Measurements from ENCODE around the gene MAFB. TPM values are rescaled to one million over a fixed set of nuclear protein-coding genes. Genes with fewer than 3 reads are reported as not detected.

MAFB gene
- total and polyA plus RNA-seq, 4 donors, result 7.7 to 161 (median 41.3) TPM

- H3K36me3 ChIP-seq (ENCODE audit: control insufficient read depth in 4 of 4, insufficient read depth in 4 of 4, low read length in 4 of 4), result peaks cover 0 to 6% (median 2%) of the 10 kb centered on the region in 4 donors
- DNase-seq (no peak), ATAC-seq (ENCODE audit: insufficient read depth, low FRiP score) (no peak)
- whole genome bisulfite sequencing, 2 donors, result 77 to 86% methylated on average over 13 of the region's 13 CpGs
- no peak overlapping the region for H3K9ac ChIP-seq (ENCODE audit: insufficient read depth in 1 of 2, low read length in 2 of 2)
- no peaks in the 10 kb centered on the region for H3K9me3 ChIP-seq (ENCODE audit: control insufficient read depth in 4 of 4, insufficient read depth in 3 of 4, low read length in 3 of 4)
- TF ChIP-seq CTCF (IDR thresholded peaks at IDR 0.05; ENCODE audit: control extremely low read depth, extremely low read depth), result no peak
- no peak overlapping the region for H3K4me3 ChIP-seq
- peaks cover 0 to 45% (median 13%) of the 10 kb centered on the region in 3 donors for H3K27me3 ChIP-seq (ENCODE audit: control insufficient read depth in 3 of 3, insufficient read depth in 3 of 3, low read length in 2 of 3)
- peaks cover 0 to 50% (median 8%) of the 10 kb centered on the region in 5 donors for H3K4me1 ChIP-seq (ENCODE audit: control insufficient read depth in 5 of 5, insufficient read depth in 5 of 5, low read length in 5 of 5)
- H3K27ac ChIP-seq (ENCODE audit: low read depth in 1 of 2, low read length in 1 of 2), result no peak overlapping the region
Measured at GRCh38 chr20:40681684-40682083, 7.4 kb downstream of the MAFB start.

- H3K36me3 ChIP-seq (ENCODE audit: control insufficient read depth in 4 of 4, insufficient read depth in 4 of 4, low read length in 4 of 4), result peaks cover 0 to 6% (median 2%) of the 10 kb centered on the region in 4 donors
- no peaks in the 10 kb centered on the region for H3K9me3 ChIP-seq (ENCODE audit: control insufficient read depth in 4 of 4, insufficient read depth in 3 of 4, low read length in 3 of 4)
- H3K9ac ChIP-seq (ENCODE audit: insufficient read depth in 1 of 2, low read length in 2 of 2), result no peak overlapping the region
- WGBS, 2 donors, result 74 to 78% methylated on average over 1 of the region's 1 CpG
- TF ChIP-seq CTCF (IDR thresholded peaks at IDR 0.05; ENCODE audit: control extremely low read depth, extremely low read depth), result no peak
- H3K27ac ChIP-seq (ENCODE audit: low read depth in 1 of 2, low read length in 1 of 2), result peak overlapping the region in 1 of 2 donors; percentile 52
- no peak for DNase-seq
- H3K4me3 ChIP-seq, result no peak overlapping the region
- ATAC-seq (ENCODE audit: insufficient read depth, low FRiP score), result no peak
- H3K27me3 ChIP-seq (ENCODE audit: control insufficient read depth in 3 of 3, insufficient read depth in 3 of 3, low read length in 2 of 3), result peaks cover 0 to 43% (median 13%) of the 10 kb centered on the region in 3 donors
- peaks cover 0 to 52% (median 8%) of the 10 kb centered on the region in 5 donors for H3K4me1 ChIP-seq (ENCODE audit: control insufficient read depth in 5 of 5, insufficient read depth in 5 of 5, low read length in 5 of 5)
Measured at GRCh38 chr20:40681165-40681564, 7.9 kb downstream of the MAFB start.

DNA sequence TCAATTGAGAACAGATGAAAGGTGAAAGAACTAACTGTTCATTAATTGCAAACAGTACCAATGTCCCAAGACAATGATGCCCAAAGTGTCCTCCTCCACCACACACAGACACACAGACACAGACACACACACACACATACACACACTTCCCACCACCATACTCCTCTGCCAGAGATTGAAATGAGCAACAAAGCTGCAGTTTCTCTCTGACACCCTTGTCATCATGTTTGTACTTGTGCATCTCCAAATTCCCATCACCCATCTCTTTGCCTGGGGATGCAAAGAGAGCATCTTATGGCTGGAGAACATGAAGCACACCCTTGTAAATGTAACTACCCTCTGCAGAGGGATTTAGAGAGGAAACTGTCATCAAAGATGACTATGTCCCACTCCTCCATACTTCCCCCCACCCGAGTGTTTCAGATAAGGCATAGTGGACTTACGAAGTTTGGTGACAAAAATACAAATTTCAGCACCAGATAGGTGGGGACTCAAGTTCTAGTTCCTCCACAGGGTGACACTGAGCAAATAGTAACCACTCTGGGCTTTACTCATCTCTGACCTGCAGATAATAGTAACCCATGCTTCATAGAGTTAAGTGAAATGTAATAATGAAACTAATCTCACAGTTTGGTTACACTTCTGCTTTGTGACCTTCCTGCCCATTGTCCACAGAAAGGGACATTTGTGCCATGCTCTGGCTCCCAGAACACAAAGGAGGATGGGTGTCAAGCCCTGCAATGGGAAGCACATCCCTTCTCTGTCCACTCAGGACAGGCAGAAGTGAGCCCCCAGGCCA lies 8.7 kb downstream of the MAFB start:
- no peak for TF ChIP-seq CTCF (IDR thresholded peaks at IDR 0.05; ENCODE audit: control extremely low read depth, extremely low read depth)
- peak overlapping the region in 1 of 2 donors; percentile 52 for H3K27ac ChIP-seq (ENCODE audit: low read depth in 1 of 2, low read length in 1 of 2)
- no peak overlapping the region for H3K4me3 ChIP-seq
- peak; percentile 55 to 89 (median 79) for DNase-seq
- H3K4me1 ChIP-seq (ENCODE audit: control insufficient read depth in 5 of 5, insufficient read depth in 5 of 5, low read length in 5 of 5), result peaks cover 0 to 50% (median 8%) of the 10 kb centered on the region in 5 donors
- ATAC-seq (ENCODE audit: insufficient read depth, low FRiP score), result no peak
- H3K36me3 ChIP-seq (ENCODE audit: control insufficient read depth in 4 of 4, insufficient read depth in 4 of 4, low read length in 4 of 4), result peaks cover 0 to 5% (median 1%) of the 10 kb centered on the region in 4 donors
- no peak overlapping the region for H3K9ac ChIP-seq (ENCODE audit: insufficient read depth in 1 of 2, low read length in 2 of 2)
- H3K9me3 ChIP-seq (ENCODE audit: control insufficient read depth in 4 of 4, insufficient read depth in 3 of 4, low read length in 3 of 4), result no peaks in the 10 kb centered on the region
- 77 to 80% methylated on average over 2 of the region's 2 CpGs for WGBS, 2 donors
- H3K27me3 ChIP-seq (ENCODE audit: control insufficient read depth in 3 of 3, insufficient read depth in 3 of 3, low read length in 2 of 3), result peaks cover 0 to 36% (median 10%) of the 10 kb centered on the region in 3 donors
